Measurements from ENCODE around the gene ZNF141.
"Not testable (repeated sequence)": the region's sequence is repeated elsewhere in the genome, so short reads cannot be mapped to it uniquely, and the experiment has no call there.

ZNF141 gene

GRCh38 chr4:384311-385010 lies 46.8 kb downstream of the ZNF141 start:
- DNase-seq (ENCODE audit: extremely low read depth in 1 of 2, low read depth in 1 of 2) = no peak

- DNase-seq (ENCODE audit: extremely low read depth in 1 of 2, low read depth in 1 of 2) = no peak
Observed at GRCh38 chr4:385934-386707, 48.5 kb downstream of the ZNF141 start.

GRCh38 chr4:386708-387105 lies 49.1 kb downstream of the ZNF141 start:
- no peak for DNase-seq (ENCODE audit: extremely low read depth in 1 of 2, low read depth in 1 of 2)

GRCh38 chr4:404006-404405 lies 66.4 kb downstream of the ZNF141 start:
- DNase-seq (ENCODE audit: extremely low read depth in 1 of 2, low read depth in 1 of 2) = no peak

GRCh38 chr4:408321-408720 lies 70.7 kb downstream of the ZNF141 start:
- DNase-seq (ENCODE audit: extremely low read depth in 1 of 2, low read depth in 1 of 2) = not testable (repeated sequence)

DNA sequence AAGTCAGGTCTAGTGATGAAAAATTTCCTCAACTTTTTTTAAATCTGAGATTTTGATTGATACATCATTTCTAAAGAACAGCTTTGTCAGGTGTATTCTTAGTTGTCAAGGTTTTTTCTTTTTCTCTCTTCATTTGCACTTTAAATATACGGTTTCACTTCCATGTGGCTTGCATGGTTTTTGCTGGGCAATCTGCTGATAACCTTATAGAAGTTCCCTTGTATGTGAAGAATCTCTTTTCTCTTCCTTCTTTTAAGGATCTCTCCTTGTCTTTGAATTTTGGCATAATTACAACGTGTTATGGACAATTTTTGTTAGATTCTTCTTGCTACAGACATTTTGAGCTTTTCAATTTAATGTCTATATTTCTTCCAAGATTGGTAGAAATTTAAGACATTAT lies 85.0 kb downstream of the ZNF141 start:
- no peak for DNase-seq (ENCODE audit: extremely low read depth in 1 of 2, low read depth in 1 of 2)

Data from activated CD8-positive, alpha-beta memory T cell treated with anti-CD3 and anti-CD28 coated beads for 1 hour (primary cell).